GM23338 (cell line): Measurements from ENCODE around the gene RBPJ. TPM values are rescaled to one million over a fixed set of nuclear protein-coding genes. Genes with fewer than 3 reads are reported as not detected.

ENCODE experiments used
- ATAC-seq: fragments of 200-7000 bp; cut with Tn5 transposase; 3 replicates; pipeline ENCODE4 v1.9.1; 2020
- DNase-seq: peaks from one replicate; pipeline ENCODE4 v3.0.0-alpha.2; 2015; ENCODE audit warnings: low spot score
- H2AFZ ChIP-seq: fragments of 200-600 bp; sonication (generic); 2 replicates; pipeline ENCODE4 v1.8.0; 2016; ENCODE audit warnings: antibody characterized with exemption, mild to moderate bottlenecking, moderate library complexity
- H3F3A ChIP-seq: fragments of 200-600 bp; sonication (generic); replicated peaks from 2 replicates; pipeline ENCODE4 v1.8.0; 2017; ENCODE audit warnings: antibody characterized with exemption, mixed run types, low read depth
- H3K27ac ChIP-seq: fragments of 200-600 bp; sonication (generic); 2 replicates; pipeline ENCODE4 v1.6.1; 2016; ENCODE audit warnings: low read depth
- H3K27me3 ChIP-seq: fragments of 200-600 bp; sonication (generic); 2 replicates; pipeline ENCODE4 v1.8.0; 2016; ENCODE audit warnings: mild to moderate bottlenecking, mixed run types, moderate library complexity; ENCODE audit not compliant: insufficient read depth
- H3K36me3 ChIP-seq: fragments of 200-600 bp; sonication (generic); 2 replicates; pipeline ENCODE4 v1.8.0; 2016; ENCODE audit warnings: mild to moderate bottlenecking; ENCODE audit not compliant: insufficient read depth
- H3K4me1 ChIP-seq: fragments of 200-600 bp; sonication (generic); 2 replicates; pipeline ENCODE4 v1.8.0; 2016; ENCODE audit warnings: mild to moderate bottlenecking, moderate library complexity; ENCODE audit not compliant: insufficient read depth
- H3K4me2 ChIP-seq: fragments of 200-600 bp; sonication (generic); 2 replicates; pipeline ENCODE4 v1.7.1; 2017; ENCODE audit warnings: mixed run types
- H3K4me3 ChIP-seq: fragments of 200-600 bp; sonication (generic); 2 replicates; pipeline ENCODE4 v1.6.1; 2016; ENCODE audit warnings: mixed run types
- H3K79me2 ChIP-seq: fragments of 200-600 bp; sonication (generic); replicated peaks from 2 replicates; pipeline ENCODE4 v1.8.0; 2017; ENCODE audit warnings: mild to moderate bottlenecking; ENCODE audit not compliant: insufficient read depth
- H3K9me2 ChIP-seq: fragments of 200-600 bp; sonication (generic); 2 replicates; pipeline ENCODE4 v1.8.0; 2017; ENCODE audit not compliant: insufficient read depth
- H4K20me1 ChIP-seq: fragments of 200-600 bp; sonication (generic); replicated peaks from 2 replicates; pipeline ENCODE4 v1.8.0; 2017; ENCODE audit warnings: mild to moderate bottlenecking; ENCODE audit not compliant: insufficient read depth
- H3K27ac Mint-ChIP-seq: 2 replicates; pipeline ENCODE4 v1.8.0; 2020; ENCODE audit warnings: inconsistent platforms, mild to moderate bottlenecking, moderate library complexity, mixed read lengths
- H3K27me3 Mint-ChIP-seq: 3 replicates; pipeline ENCODE4 v1.8.0; 2022; ENCODE audit warnings: low read depth, mild to moderate bottlenecking, moderate library complexity, mixed read lengths, inconsistent platforms; ENCODE audit not compliant: insufficient read depth, poor library complexity
- H3K36me3 Mint-ChIP-seq: 3 replicates; pipeline ENCODE4 v1.8.0; 2021; ENCODE audit warnings: low read depth, mild to moderate bottlenecking, inconsistent platforms, moderate library complexity, mixed read lengths
- H3K4me1 Mint-ChIP-seq: 3 replicates; pipeline ENCODE4 v1.8.0; 2020; ENCODE audit warnings: mild to moderate bottlenecking, inconsistent platforms, mixed read lengths
- H3K4me3 Mint-ChIP-seq: 3 replicates; pipeline ENCODE4 v1.8.0; 2021; ENCODE audit warnings: moderate library complexity, mild to moderate bottlenecking, inconsistent platforms, mixed read lengths
- H3K9me3 Mint-ChIP-seq: 3 replicates; pipeline ENCODE4 v1.8.0; 2020; ENCODE audit warnings: moderate library complexity, mild to moderate bottlenecking, inconsistent platforms, mixed read lengths
- CREB1 ChIP-seq: fragments of 250-450 bp; sonication (Bioruptor Pico); IDR thresholded peaks from 2 replicates; pipeline ENCODE4 v1.5.0; 2020; ENCODE audit warnings: low read depth, mild to moderate bottlenecking, moderate library complexity
- ETS1 ChIP-seq: IDR thresholded peaks from 2 replicates; pipeline ENCODE4 v1.6.1; 2016; ENCODE audit warnings: antibody characterized with exemption
- EZH2phosphoT487 ChIP-seq: fragments of 200-600 bp; sonication (generic); IDR thresholded peaks from one replicate; pipeline ENCODE4 v1.8.1; 2018; ENCODE audit warnings: antibody characterized with exemption; ENCODE audit not compliant: unreplicated experiment
- JUNB ChIP-seq: IDR thresholded peaks from one replicate; pipeline ENCODE4 v1.6.1; 2016; ENCODE audit warnings: antibody characterized with exemption; ENCODE audit not compliant: unreplicated experiment
- STAT1 ChIP-seq: IDR thresholded peaks from one replicate; pipeline ENCODE4 v1.6.1; 2016; ENCODE audit warnings: antibody characterized with exemption; ENCODE audit not compliant: unreplicated experiment
- ZNF331 ChIP-seq: fragments of 250-450 bp; sonication (Bioruptor Pico); IDR thresholded peaks from 2 replicates; pipeline ENCODE4 v1.5.0; 2020; ENCODE audit warnings: low read depth, mild to moderate bottlenecking, moderate library complexity
- polyA plus RNA-seq: library from polyadenylated mRNA; unstranded; fragments of >200 nt; fragmentation: Nextera tagmentation; extraction: Ambion mirVana; gene quantifications from 2 replicates; pipeline ENCODE4 v1.2.1, GENCODE V29; 2016
- total RNA-seq: library from RNA; depleted of rRNA; stranded (reverse); fragments of >200 nt; shearing (Covaris generic); gene quantifications from 2 replicates; pipeline ENCODE4 v1.2.3, GENCODE V29; 2014
- TF ChIP-seq, protein P1 (sequence below): fragments of 250-450 bp; sonication (Bioruptor Pico); IDR thresholded peaks from 2 replicates; pipeline ENCODE4 v1.5.0; 2020; ENCODE audit warnings: mild to moderate bottlenecking, moderate library complexity
- TF ChIP-seq, protein P2 (sequence below), 2 experiments: fragments of 200-600 bp in 1 of 2; sonication (generic) in 1 of 2; conservative IDR thresholded peaks; 2 replicates each; pipeline versions ENCODE4 v1.5.1 to v1.6.1; 2016 to 2017; ENCODE audit warnings: antibody characterized with exemption in 2 of 2, low read depth in 2 of 2, mild to moderate bottlenecking in 2 of 2, moderate library complexity in 1 of 2

The RBPJ gene
- total and polyA plus RNA-seq, 2 experiments from 2014 or later = 212 to 457 TPM

- TF ChIP-seq STAT1 (no peak), ETS1 (no peak), JUNB (no peak)
- TF ChIP-seq, protein P1, sequence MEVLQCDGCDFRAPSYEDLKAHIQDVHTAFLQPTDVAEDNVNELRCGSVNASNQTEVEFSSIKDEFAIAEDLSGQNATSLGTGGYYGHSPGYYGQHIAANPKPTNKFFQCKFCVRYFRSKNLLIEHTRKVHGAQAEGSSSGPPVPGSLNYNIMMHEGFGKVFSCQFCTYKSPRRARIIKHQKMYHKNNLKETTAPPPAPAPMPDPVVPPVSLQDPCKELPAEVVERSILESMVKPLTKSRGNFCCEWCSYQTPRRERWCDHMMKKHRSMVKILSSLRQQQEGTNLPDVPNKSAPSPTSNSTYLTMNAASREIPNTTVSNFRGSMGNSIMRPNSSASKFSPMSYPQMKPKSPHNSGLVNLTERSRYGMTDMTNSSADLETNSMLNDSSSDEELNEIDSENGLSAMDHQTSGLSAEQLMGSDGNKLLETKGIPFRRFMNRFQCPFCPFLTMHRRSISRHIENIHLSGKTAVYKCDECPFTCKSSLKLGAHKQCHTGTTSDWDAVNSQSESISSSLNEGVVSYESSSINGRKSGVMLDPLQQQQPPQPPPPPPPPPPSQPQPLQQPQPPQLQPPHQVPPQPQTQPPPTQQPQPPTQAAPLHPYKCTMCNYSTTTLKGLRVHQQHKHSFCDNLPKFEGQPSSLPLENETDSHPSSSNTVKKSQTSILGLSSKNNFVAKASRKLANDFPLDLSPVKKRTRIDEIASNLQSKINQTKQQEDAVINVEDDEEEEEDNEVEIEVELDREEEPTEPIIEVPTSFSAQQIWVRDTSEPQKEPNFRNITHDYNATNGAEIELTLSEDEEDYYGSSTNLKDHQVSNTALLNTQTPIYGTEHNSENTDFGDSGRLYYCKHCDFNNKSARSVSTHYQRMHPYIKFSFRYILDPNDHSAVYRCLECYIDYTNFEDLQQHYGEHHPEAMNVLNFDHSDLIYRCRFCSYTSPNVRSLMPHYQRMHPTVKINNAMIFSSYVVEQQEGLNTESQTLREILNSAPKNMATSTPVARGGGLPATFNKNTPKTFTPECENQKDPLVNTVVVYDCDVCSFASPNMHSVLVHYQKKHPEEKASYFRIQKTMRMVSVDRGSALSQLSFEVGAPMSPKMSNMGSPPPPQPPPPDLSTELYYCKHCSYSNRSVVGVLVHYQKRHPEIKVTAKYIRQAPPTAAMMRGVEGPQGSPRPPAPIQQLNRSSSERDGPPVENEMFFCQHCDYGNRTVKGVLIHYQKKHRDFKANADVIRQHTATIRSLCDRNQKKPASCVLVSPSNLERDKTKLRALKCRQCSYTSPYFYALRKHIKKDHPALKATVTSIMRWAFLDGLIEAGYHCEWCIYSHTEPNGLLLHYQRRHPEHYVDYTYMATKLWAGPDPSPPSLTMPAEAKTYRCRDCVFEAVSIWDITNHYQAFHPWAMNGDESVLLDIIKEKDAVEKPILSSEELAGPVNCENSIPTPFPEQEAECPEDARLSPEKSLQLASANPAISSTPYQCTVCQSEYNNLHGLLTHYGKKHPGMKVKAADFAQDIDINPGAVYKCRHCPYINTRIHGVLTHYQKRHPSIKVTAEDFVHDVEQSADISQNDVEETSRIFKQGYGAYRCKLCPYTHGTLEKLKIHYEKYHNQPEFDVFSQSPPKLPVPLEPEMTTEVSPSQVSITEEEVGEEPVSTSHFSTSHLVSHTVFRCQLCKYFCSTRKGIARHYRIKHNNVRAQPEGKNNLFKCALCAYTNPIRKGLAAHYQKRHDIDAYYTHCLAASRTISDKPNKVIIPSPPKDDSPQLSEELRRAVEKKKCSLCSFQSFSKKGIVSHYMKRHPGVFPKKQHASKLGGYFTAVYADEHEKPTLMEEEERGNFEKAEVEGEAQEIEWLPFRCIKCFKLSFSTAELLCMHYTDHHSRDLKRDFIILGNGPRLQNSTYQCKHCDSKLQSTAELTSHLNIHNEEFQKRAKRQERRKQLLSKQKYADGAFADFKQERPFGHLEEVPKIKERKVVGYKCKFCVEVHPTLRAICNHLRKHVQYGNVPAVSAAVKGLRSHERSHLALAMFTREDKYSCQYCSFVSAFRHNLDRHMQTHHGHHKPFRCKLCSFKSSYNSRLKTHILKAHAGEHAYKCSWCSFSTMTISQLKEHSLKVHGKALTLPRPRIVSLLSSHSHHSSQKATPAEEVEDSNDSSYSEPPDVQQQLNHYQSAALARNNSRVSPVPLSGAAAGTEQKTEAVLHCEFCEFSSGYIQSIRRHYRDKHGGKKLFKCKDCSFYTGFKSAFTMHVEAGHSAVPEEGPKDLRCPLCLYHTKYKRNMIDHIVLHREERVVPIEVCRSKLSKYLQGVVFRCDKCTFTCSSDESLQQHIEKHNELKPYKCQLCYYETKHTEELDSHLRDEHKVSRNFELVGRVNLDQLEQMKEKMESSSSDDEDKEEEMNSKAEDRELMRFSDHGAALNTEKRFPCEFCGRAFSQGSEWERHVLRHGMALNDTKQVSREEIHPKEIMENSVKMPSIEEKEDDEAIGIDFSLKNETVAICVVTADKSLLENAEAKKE (CRISPR knock-in tag) = no peak
These were observed 126.6 kb downstream of the RBPJ start (continued) for GRCh38 chr4:26447378-26447777.

GRCh38 chr4:26450418-26450817 is 129.6 kb downstream of the RBPJ start:
- DNase-seq (no peak), ATAC-seq (no peak)
- Mint-ChIP-seq H3K27me3 (peaks cover 11% of the 10 kb centered on the region), H3K4me1 (peaks cover 17% of the 10 kb centered on the region), H3K9me3 (peaks cover 22% of the 10 kb centered on the region; the same call in 2 of the 3 replicates), H3K36me3 (peaks cover 21% of the 10 kb centered on the region; the same call in 2 of the 3 replicates), H3K27ac (no peak overlapping the region), H3K4me3 (no peak overlapping the region)
- no peaks in the 10 kb centered on the region for H3K79me2 ChIP-seq
- H3K36me3 ChIP-seq = no peaks in the 10 kb centered on the region
- H3K9me2 ChIP-seq = no peaks in the 10 kb centered on the region
- no peaks in the 10 kb centered on the region for H3F3A ChIP-seq
- H3K4me3 ChIP-seq = no peak overlapping the region
- no peaks in the 10 kb centered on the region for H3K27me3 ChIP-seq
- H4K20me1 ChIP-seq = no peaks in the 10 kb centered on the region
- H2AFZ ChIP-seq = no peak overlapping the region
- TF ChIP-seq CREB1 (CRISPR knock-in tag) (no peak), ETS1 (no peak), EZH2phosphoT487 (no peak), ZNF331 (CRISPR knock-in tag) (no peak)
- TF ChIP-seq, protein P2, sequence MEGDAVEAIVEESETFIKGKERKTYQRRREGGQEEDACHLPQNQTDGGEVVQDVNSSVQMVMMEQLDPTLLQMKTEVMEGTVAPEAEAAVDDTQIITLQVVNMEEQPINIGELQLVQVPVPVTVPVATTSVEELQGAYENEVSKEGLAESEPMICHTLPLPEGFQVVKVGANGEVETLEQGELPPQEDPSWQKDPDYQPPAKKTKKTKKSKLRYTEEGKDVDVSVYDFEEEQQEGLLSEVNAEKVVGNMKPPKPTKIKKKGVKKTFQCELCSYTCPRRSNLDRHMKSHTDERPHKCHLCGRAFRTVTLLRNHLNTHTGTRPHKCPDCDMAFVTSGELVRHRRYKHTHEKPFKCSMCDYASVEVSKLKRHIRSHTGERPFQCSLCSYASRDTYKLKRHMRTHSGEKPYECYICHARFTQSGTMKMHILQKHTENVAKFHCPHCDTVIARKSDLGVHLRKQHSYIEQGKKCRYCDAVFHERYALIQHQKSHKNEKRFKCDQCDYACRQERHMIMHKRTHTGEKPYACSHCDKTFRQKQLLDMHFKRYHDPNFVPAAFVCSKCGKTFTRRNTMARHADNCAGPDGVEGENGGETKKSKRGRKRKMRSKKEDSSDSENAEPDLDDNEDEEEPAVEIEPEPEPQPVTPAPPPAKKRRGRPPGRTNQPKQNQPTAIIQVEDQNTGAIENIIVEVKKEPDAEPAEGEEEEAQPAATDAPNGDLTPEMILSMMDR (conservative IDR thresholded peaks at IDR 0.05; ENCODE audit: low read depth in 2 of 2) = 0 out of 4 replicates have a peak, but pooled peaks of 1 of the 2 experiments have one; percentile 8
- H3K4me1 ChIP-seq = peaks cover 13% of the 10 kb centered on the region
- H3K27ac ChIP-seq = no peak overlapping the region
- no peak overlapping the region for H3K4me2 ChIP-seq
